ENCODE measurements around the gene LOXL3. TPM values are rescaled to one million over a fixed set of nuclear protein-coding genes. Genes with fewer than 3 reads are reported as not detected.

Gene LOXL3
- total RNA-seq, 1 donor from 2014 or later, result 16.1 TPM

DNA sequence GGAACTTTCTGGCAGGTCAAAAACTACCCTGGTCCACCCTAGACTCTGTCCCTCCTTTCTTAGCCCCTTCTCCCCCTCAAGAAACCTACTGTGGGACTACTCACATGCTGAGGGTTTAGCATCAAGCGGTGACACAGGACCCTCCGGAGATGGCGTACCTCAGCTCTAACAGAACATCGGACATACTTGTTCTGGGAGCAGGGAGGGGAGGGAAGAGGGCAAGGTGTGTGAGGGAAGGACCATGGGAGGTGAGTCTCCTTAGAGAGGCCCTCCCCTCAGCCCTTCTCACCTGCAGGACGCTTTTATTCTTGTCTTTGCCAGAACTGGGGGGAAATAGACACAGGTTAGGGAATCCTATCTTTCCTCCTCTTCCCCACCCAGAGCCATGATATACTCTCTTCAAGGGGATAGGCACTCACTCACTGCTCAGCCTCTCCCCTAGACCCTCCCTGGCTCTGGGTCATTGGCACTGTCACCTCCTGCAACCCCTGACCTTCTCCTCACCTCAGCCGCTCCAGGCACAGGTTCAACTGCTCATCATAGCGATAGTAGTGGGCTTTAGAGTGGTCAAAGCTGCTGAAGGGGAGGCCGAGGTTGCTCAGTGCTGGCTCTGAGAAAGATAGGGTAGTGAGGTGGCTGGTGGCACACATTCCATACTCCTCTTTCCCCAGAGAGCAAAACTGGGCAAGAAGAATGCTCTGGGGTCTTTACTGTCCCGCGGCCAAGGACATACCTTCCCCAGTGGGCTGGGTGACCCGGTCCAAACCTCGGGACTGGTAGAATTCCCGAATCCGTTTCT is 48.1 kb downstream of the LOXL3 start:
- DNase-seq, result no peak

DNA sequence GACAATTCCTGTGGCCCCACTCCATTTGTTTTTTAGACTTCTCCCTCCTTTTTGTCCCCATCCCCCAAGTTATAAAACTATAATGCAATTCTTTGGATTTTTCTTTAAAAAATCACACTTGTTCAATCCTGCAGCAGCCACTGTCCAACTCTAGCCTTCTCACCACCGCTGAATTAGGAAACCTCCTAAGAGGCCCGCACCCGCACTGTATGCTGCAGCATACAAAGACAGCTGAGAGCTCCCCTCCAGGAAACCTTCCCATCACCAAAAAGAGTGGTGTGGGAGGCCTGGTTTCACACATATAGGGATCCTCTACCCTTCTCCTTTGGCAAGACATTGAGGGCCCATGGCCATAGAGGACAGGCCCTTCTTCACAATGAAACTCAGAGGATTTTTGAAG is 49.2 kb downstream of the LOXL3 start:
- DNase-seq, result no peak

GRCh38 chr2:74503506-74504475 is 50.0 kb downstream of the LOXL3 start:
- DNase-seq, result no peak

DNA sequence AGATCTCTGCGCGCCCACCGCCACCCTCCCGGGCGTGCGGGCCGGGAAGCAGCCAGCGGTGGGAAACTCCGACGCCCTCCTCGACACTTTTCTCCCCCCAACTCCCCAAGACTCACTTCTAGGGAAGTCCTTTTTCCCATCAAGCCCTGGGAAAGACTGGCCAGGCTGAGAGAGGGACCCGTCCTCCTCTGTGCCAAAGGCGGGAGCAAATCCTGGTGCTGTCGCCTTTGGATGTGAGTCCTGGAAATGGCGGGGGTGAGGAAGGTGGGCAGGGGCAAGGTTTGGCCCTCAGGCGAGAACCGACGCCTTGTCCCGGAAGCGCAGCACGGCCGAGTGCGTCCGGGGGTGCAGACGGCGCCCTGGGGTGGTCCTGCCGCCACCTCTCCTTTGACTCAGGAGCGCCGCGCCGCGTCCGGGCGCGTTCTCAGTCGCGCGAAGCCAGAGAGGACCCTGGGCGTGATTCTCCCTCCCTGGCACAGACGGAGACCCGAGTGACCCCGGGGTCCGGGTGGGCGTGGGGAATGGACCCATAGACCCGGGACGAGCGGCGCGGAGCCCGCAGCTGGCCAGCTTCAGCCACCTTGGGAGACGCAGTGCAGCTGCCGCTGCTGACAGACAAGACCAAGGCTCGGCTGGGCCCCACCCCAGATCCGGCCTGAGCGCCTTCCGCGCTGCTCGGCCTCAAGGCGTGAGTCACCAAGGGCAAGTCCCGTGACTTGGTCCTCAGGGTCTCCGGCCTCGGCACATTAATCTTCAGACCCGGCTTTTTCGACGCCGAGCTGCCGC is 50.8 kb downstream of the LOXL3 start:
- DNase-seq, result no peak

DNA sequence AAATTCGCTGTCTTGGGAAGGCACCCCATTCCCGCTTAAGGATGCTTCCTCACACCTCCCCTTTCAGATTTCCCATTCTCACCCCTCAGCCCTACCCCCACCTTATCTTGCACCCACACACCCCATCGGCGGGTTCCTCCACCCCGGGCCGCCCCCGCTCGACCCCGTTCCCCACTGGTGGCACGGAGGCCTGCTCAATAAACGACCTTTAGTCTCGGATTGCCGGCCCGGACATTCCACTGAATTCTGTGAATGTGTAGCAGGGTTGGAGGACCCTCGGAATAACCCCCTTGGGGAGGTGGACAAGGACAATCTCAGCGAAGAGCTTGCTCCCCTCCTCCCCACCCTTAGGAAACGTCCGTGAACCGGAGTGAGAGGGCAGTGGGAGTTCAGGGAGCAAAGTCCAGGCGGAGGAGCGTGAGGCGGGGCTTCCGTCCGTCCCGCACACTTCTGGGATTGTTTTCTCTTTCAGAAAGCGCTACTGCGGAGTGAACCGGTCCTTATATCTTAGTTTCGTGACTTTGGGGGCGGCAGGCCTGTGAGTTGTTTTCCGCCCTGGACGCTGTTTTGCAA is 51.5 kb downstream of the LOXL3 start:
- no peak for DNase-seq

- no peak for DNase-seq
Observed at GRCh38 chr2:74501335-74502071, 52.2 kb downstream of the LOXL3 start.

- DNase-seq, result no peak
Observed at GRCh38 chr2:74500578-74500946, 53.2 kb downstream of the LOXL3 start.

DNA sequence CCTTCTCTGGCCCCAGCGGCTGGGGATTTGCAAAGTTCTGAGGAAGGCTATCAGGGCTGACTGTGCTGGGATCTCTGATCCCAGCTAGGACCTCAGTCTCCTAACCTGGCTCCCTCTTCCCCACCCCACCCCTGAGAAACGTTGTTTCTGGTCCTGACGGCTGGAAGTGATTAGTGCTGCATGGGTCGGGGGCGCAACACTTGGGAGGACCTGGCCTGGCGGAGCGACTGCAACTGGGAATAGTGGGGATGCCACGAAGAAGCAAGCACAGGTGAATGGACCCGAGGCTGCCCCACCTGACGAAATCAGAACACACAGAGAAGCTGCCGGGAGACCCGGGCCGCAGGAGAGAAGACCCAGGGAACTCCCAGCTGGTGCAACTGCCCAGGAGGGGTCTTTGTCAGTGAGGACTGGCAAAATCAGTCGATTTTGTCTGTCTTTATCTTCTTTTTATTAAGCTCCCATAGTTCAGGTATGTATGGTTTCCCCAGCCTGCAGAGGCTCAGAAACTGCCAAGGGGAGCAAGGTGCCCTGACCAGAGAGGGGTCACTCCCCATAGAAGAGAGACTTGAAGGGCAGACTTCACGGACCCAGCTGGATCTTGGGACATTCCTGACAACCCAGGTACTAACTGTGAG is 53.7 kb downstream of the LOXL3 start:
- DNase-seq, result no peak

GRCh38 chr2:74499267-74499939 is 54.3 kb downstream of the LOXL3 start, which contains the start of gene LBX2:
TSS of gene LBX2 (minus strand) at chr2:74499603. CDS start at chr2:74499537, 66 bp downstream.
- DNase-seq, result no peak

DNA sequence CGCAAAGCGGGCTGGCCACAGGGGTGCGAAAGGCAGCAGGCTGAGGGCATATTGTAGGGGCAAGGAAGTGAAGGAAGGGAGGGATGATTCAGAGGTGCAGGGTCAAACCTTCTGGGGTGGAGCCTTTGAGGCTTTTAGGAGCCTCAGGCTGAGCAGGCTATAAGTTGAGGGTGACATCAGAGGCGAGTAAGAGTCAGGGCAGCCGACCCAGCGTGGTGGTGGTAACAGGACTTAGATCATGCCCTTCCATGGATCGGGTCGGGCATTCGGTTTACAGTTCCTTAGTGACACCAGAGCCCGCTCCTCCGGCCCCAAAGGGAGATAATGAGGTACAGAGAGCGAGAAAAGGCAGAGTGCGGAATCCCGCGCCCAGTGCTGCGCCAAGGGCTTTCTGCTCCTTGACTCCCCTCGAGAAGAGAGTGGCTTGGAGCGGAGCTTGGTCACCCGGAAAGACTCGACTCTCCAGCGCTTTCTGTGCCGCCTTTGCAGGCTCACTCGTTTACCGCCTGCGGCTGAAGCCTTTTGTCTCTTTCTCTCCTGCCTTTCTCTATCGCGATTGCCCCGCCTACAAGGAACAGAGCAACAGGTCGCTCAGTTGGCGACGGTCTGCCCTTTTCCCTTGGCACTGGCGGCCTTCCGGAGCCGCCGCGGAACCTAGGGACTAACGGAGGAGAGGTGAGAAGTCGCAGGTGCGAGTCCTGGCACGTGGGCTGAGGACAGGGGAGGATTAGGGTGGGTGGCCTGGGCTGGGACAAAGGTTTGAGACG is 55.1 kb downstream of the LOXL3 start:
- no peak for DNase-seq

- DNase-seq, result no peak
Observed at GRCh38 chr2:74497777-74498499, 55.8 kb downstream of the LOXL3 start.

DNA sequence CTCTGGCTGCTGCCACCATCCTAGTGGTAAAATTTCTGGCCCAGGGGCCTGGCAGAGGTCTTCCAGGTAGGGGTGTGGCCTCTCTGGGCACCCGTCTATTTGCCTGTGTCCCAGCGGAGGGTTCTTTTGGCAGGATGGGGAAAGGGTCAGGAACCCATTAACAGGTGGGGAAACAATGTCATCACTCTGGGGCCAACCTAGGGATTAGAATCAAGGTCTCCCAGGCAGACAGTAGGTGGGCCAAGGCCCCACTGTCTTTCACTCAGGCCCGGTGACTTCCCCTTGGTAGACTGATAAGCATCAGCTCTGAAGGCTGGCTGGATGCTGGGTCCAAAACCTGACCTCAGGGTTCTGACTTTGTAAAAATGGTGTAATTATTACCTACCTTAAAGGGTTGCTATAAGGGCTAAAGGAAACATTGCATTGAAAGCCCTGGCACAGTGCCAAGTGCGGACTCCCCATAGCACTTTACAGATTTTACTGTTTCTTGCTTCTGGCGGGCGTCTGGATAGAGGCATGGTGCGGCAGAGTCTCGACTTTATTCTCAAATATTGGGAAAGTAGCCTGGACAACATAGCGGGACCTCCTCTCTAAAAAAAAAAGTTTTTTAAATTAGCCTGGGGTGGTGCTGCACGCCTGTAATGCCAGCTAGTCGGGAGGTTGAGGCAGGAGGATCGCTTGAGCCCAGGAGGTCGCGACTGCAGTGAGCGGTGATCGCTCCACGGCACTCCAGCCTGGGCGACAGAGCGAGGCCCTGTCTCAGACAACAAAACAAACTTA is 56.6 kb downstream of the LOXL3 start:
- no peak for DNase-seq

- DNase-seq, result no peak
Observed at GRCh38 chr2:74495440-74495839, 58.3 kb downstream of the LOXL3 start.

DNA sequence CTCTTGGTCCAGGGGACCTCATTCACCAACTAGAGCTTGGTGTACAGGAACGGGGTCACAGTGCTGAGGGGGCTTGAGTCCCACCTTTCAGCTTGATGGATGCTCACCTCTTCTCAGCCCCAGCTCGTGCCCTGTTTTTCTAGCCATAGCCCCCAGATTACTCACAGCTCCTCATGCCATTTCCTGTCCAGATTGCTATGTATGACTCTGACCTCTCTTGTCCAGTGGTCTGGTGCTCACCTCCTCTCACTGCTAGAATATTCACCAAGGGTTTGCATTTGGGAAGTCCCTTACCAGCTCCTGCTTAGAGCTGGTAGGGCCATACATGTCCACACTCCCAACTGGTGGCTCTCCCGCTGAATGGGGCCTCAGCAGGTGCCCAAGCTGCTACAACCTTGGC is 60.2 kb downstream of the LOXL3 start:
- no peak for DNase-seq

GRCh38 chr2:74491648-74492544 is 61.8 kb downstream of the LOXL3 start:
- no peak for DNase-seq

- DNase-seq, result no peak
Observed at GRCh38 chr2:74489906-74490305, 63.8 kb downstream of the LOXL3 start.

Data from occipital lobe (tissue), 2 donors.